Testis (tissue), 3 donors: ENCODE data around the gene KIAA0232. TPM values are rescaled to one million over a fixed set of nuclear protein-coding genes. Genes with fewer than 3 reads are reported as not detected.
"Not testable (repeated sequence)": the region's sequence is repeated elsewhere in the genome, so short reads cannot be mapped to it uniquely, and the experiment has no call there.

Source experiments
- DNase-seq: peaks from one replicate; pipeline ENCODE4 v3.0.0-alpha.2; 2019
- H3K27ac ChIP-seq, 2 donors: fragments of 200-600 bp; sonication (generic); one replicate each; pipeline ENCODE4 v1.5.1; 2019
- H3K27me3 ChIP-seq: fragments of 200-600 bp; sonication (generic); one replicate; pipeline ENCODE4 v1.5.1; 2019
- H3K36me3 ChIP-seq: fragments of 200-600 bp; sonication (generic); one replicate; pipeline ENCODE4 v1.5.1; 2017; ENCODE audit warnings: low read depth; ENCODE audit errors: missing control alignments
- H3K4me1 ChIP-seq: fragments of 200-600 bp; sonication (generic); one replicate; pipeline ENCODE4 v1.5.1; 2019
- H3K4me3 ChIP-seq, 2 donors: fragments of 200-600 bp; sonication (generic); one replicate each; pipeline ENCODE4 v1.5.1; 2017 to 2019
- H3K9me3 ChIP-seq: fragments of 200-600 bp; sonication (generic); one replicate; pipeline ENCODE4 v1.5.1; 2017
- POLR2A ChIP-seq: fragments of 450-650 bp; IDR thresholded peaks from one replicate; pipeline ENCODE4 v1.6.1; 2017; ENCODE audit warnings: antibody characterized with exemption, mild to moderate bottlenecking, moderate library complexity
- WGBS, 2 donors: methylation state at CpG; one replicate each; pipeline ENCODE4 v1.1.5; 2018; 5-methylcytosine and 5-hydroxymethylcytosine counted together
- intact Hi-C: fragments of 100-400 bp; cut with DNase I; formaldehyde crosslinking; loops from one replicate; pipeline ENCODE4 v1.15.1; 2023; ENCODE audit warnings: low total_unique reads
- polyA plus RNA-seq: library from polyadenylated mRNA; stranded (reverse); fragments of 350-450 nt; fragmentation: Illumina TruSeq; extraction: RNeasy Lipid Tissue Mini Kit (QIAGEN cat#74804); gene quantifications from one replicate; pipeline ENCODE4 v1.2.3, GENCODE V29; 2014; ENCODE audit warnings: low read depth, low replicate concordance; ENCODE audit not compliant: insufficient read depth
- total RNA-seq, 2 donors: library from RNA; depleted of rRNA; stranded (reverse); fragments of >200 nt; gene quantifications; one replicate each; pipeline ENCODE4 v1.2.3, GENCODE V29; 2016
- TF ChIP-seq, protein P1 (sequence below), 3 experiments: fragments of 450-650 bp in 2 of 3; fragments of 200-600 bp in 1 of 3; sonication (generic) in 1 of 3; IDR thresholded peaks; one replicate each; pipeline ENCODE4 v1.5.1; 2016 to 2019; ENCODE audit warnings: antibody characterized with exemption in 3 of 3, mild to moderate bottlenecking in 2 of 3, moderate library complexity in 1 of 3

Gene KIAA0232
- total and polyA plus RNA-seq, 3 donors from 2014 or later = 22.7 to 48.0 (median 47.9) TPM

- 63 to 71% methylated on average over 15 of the region's 15 CpGs for WGBS, 2 donors
- intact Hi-C loops = no loop called here
- TF ChIP-seq, protein P1, sequence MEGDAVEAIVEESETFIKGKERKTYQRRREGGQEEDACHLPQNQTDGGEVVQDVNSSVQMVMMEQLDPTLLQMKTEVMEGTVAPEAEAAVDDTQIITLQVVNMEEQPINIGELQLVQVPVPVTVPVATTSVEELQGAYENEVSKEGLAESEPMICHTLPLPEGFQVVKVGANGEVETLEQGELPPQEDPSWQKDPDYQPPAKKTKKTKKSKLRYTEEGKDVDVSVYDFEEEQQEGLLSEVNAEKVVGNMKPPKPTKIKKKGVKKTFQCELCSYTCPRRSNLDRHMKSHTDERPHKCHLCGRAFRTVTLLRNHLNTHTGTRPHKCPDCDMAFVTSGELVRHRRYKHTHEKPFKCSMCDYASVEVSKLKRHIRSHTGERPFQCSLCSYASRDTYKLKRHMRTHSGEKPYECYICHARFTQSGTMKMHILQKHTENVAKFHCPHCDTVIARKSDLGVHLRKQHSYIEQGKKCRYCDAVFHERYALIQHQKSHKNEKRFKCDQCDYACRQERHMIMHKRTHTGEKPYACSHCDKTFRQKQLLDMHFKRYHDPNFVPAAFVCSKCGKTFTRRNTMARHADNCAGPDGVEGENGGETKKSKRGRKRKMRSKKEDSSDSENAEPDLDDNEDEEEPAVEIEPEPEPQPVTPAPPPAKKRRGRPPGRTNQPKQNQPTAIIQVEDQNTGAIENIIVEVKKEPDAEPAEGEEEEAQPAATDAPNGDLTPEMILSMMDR (IDR thresholded peaks at IDR 0.05) = no peak
- TF ChIP-seq POLR2A = no peak
- Histone ChIP-seq H3K4me1 (peaks cover 15% of the 10 kb centered on the region), H3K27me3 (no peaks in the 10 kb centered on the region), H3K27ac (peak overlapping the region in 1 of 2 donors; percentile 99), H3K9me3 (no peaks in the 10 kb centered on the region), H3K4me3 (peak overlapping the region; percentile 79), H3K36me3 (no peaks in the 10 kb centered on the region)
- no peak for DNase-seq
Measured at GRCh38 chr4:6910960-6911874, 128.7 kb downstream of the KIAA0232 start.

- 81 to 84% methylated on average over 10 of the region's 10 CpGs for WGBS, 2 donors
- H3K9me3 ChIP-seq, H3K27me3 ChIP-seq, H3K27ac ChIP-seq, intact Hi-C loops, DNase-seq, H3K4me3 ChIP-seq, H3K36me3 ChIP-seq: not testable (repeated sequence)
- H3K4me1 ChIP-seq = peaks cover 22% of the 10 kb centered on the region
Measured at GRCh38 chr4:6911917-6912316, 129.4 kb downstream of the KIAA0232 start.

GRCh38 chr4:6912441-6912840, 129.9 kb downstream of the KIAA0232 start:
- intact Hi-C loops = no loop called here

DNA sequence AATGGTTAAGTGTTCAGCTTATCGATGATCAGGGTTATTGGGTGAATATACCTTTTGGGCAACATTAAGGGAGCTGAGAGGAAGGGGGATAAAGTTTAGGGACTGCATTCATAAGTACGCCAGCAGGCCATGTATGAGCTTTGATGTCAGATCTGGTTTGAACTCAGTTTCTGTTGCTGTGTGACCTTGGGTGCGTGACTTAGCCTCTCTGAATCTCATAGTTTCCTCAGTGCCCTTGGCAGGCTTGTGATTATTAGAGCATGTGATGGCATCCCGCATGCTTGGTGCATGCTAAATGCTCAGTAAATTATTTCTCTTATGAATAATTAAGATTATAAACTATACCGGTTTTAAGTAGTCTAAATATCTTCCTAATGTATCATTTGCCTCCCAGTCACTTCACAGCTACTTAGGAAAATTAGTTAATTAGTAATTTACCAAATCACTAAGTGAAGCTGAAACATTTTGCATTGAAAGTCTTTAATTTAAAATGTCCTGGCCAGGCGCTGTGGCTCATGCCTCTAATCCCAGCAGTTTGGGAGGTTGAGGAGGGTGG, 130.9 kb downstream of the KIAA0232 start:
- Histone ChIP-seq H3K36me3 (no peaks in the 10 kb centered on the region), H3K27me3 (no peaks in the 10 kb centered on the region), H3K4me1 (peaks cover 31% of the 10 kb centered on the region), H3K4me3 (no peak overlapping the region), H3K9me3 (no peaks in the 10 kb centered on the region), H3K27ac (no peak overlapping the region)
- TF ChIP-seq, protein P1 (IDR thresholded peaks at IDR 0.05) = no peak
- TF ChIP-seq POLR2A = no peak
- 82 to 86% methylated on average over 6 of the region's 6 CpGs for WGBS, 2 donors
- no peak for DNase-seq
- intact Hi-C loops = no loop called here

More at GRCh38 chr4:6912441-6912840, 129.9 kb downstream of the KIAA0232 start:
- Histone ChIP-seq H3K36me3 (no peaks in the 10 kb centered on the region), H3K27ac (no peak overlapping the region), H3K4me1 (peaks cover 27% of the 10 kb centered on the region), H3K27me3 (no peaks in the 10 kb centered on the region), H3K9me3 (no peaks in the 10 kb centered on the region), H3K4me3 (no peak overlapping the region)
- no peak for TF ChIP-seq POLR2A
- TF ChIP-seq, protein P1 (IDR thresholded peaks at IDR 0.05) = no peak
- WGBS, 2 donors = 56 to 67% methylated on average over 4 of the region's 4 CpGs
- no peak for DNase-seq

DNA sequence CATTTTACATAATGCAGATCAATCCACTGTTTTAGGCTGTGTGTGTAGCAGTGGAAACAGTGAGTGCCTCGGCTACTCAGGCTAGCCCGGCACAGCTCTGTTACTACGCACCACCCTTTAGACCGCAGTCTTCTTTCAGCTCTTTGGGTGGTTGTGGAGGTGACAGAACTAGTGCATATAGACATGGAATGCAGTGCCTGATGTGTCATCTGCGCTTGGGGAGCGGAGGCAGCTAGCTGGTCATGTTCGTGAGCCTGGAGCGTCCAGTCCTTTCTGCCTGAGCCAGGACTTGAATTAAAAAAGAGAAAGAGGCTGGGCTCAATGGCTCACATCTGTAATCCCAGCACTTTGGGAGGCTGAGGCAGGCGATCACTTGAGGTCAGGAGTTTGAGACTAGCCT, 131.9 kb downstream of the KIAA0232 start:
- DNase-seq = no peak
- Histone ChIP-seq H3K9me3 (no peaks in the 10 kb centered on the region), H3K4me3 (no peak overlapping the region), H3K4me1 (peaks cover 28% of the 10 kb centered on the region), H3K27ac (no peak overlapping the region), H3K36me3 (no peaks in the 10 kb centered on the region), H3K27me3 (no peaks in the 10 kb centered on the region)
- intact Hi-C loops = no loop called here
- 81 to 89% methylated on average over 9 of the region's 9 CpGs for WGBS, 2 donors
- TF ChIP-seq, protein P1 (IDR thresholded peaks at IDR 0.05) = no peak
- no peak for TF ChIP-seq POLR2A
